IPS DF 19.7 (cell line): Measurements from ENCODE around the gene KCNG4.
A peak's percentile ranks its signal among the peaks of the same experiment; 100 is the strongest.

Experiments
- DNase-seq: peaks from one replicate; pipeline ENCODE4 v3.0.0-alpha.2; 2013; ENCODE audit warnings: low read depth, low spot score

The KCNG4 gene

GRCh38 chr16:84266451-84266850 is 26.6 kb upstream of the KCNG4 start:
- peak; percentile 80 for DNase-seq

- no peak for DNase-seq
Observed at GRCh38 chr16:84262939-84263338, 23.1 kb upstream of the KCNG4 start.

GRCh38 chr16:84262031-84262430 is 22.2 kb upstream of the KCNG4 start:
- DNase-seq: no peak

GRCh38 chr16:84260766-84261554 is 21.1 kb upstream of the KCNG4 start:
- no peak for DNase-seq

- no peak for DNase-seq
Observed at GRCh38 chr16:84259691-84260090, 19.9 kb upstream of the KCNG4 start.

DNA sequence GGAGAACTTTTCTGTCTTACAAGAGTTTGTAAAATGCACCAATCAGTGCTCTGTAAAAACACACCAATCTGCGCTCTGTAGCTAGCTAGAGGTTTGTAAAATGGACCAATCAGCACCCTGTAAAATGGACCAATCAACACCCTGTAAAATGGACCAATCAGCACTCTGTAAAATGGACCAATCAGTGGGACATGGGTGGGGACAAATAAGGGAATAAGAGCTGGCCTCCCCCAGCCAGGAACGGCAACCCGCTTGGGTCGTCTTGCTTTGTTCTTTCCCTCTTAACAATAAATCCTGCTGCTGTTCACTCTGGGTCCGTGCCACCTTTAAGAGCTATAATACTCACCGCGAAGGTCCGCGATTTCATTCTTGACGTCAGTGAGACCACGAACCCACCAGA is 18.5 kb upstream of the KCNG4 start:
- no peak for DNase-seq

DNA sequence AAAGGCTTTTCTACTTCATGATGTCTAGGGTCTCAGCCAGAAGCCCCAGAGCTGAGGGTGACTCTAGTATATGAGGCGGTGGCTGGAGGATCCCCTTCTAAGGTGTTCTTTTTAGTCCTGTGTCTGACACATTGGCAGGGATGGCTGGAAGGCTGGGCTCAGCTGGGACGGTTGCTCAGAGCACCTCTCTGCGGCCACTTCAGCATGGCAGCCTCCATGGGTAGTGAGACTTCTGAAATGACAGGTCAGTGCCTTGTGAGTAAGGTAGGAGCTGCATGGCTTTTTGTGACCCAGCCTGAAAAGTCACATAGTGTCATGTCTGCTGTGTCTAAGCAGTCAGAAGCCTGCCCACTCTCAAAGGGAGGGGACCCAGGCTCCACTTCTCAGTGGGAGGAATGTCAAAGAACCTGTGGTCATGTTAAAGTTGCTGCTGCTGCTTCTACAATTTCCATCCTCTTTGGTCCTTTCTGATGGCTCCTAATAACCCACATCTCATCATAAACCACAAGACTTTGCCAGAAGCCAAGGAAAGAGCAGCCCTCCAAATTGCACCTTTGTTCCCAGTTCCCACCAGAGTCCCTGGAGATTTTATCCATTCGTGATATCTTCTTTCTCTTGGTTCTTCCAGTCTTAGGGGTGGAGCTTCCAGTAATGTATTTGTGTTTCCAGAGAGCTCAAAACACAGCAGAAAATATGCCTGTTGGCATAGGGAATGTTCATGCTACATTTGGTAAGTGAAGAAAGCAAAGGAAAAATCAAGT is 15.4 kb upstream of the KCNG4 start:
- no peak for DNase-seq

DNA sequence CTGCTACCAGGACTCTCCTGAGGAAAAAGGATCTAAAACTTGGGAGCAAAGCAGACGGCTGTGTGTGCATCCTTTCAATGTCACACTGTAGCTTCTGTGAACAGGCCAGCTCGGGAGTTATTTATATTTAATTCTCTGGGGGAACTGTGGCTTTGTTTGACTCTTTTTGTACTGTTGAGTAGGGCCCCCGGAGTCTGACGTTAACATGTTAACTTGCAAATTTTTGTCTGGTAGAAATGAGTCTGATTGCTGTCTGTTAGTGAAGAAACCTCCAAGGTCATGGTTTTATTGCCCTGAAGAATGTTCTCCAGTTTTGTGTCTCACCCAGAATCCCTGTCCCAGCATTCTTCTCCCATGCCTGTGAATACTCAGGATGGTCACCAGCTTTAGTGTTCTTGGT is 14.2 kb upstream of the KCNG4 start:
- DNase-seq: no peak

DNA sequence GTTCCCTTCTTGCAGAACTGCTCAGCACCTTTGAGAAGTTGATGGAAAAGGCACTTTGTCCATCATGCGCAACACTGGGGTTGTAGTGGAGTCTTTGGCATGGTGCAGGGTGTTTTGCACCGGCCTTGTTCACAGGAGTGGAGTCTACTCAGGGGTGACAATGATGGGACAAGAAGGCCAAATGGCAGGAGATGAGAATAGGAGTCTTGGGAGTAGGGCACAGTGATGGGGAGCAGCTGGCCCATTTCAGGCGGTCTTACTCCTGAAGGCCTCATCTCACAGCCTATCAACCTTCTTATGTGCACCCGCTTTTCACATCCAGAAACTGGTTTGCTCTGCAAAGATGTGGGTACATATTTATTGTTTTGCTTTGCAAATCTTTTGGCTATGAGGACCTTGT is 13.4 kb upstream of the KCNG4 start:
- DNase-seq: no peak

GRCh38 chr16:84252184-84252583 is 12.4 kb upstream of the KCNG4 start:
- no peak for DNase-seq

- DNase-seq: no peak
Observed at GRCh38 chr16:84247844-84248243, 8.0 kb upstream of the KCNG4 start.

- no peak for DNase-seq
Observed at GRCh38 chr16:84247331-84247730, 7.5 kb upstream of the KCNG4 start.

GRCh38 chr16:84246679-84247077 is 6.9 kb upstream of the KCNG4 start:
- DNase-seq: no peak

DNA sequence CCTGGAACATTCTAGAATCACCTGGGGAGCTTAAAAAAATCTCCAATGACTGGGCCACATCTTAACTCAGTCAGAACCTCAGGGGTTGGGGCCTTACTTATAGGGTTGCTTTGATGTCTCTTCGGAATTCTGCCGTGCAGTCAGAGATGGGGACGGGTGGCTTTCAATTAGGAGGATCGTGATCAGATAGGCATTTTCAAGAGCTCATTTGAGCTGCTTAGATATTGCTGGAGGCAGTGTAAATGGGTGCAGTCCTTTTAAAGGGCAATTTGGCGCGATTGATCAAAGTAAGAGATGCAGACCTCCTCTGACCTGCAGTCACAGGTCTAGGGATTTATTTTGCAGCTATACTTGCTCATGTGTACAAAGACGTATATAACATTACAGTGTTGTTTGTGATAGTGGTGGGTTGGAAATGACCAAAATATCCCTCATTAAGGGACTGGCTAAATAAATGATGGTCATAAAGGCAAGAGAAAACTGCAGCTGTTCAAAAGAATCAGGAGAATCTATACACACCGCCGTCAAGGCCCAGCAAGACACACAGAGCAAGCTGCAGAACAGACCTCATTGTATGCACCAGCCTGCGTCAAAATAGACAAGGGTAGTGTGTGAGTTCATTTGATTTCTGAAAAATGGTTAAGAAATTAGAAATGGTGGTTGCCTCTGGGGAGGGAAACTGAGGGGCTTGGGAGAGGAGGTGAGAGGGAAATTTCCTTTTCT is 6.3 kb upstream of the KCNG4 start:
- DNase-seq: no peak

DNA sequence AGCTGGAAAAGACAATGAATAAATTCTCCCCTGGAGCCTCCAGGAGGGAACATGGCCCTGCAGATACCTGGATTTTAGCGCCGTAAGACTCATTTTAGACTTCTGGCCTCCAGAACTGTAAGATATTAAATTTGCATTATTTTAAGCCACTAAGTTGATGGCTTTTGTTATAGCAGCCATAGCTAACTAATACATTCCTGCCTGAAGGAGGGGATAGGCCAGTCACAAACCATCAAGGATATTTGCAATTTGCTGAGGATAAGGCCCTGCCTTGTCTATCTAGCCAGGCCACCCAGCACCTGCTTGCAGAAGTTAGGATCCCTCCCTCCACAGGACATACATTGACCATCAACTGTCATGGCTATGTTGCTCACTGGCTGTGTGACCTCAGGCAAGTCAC is 4.9 kb upstream of the KCNG4 start:
- DNase-seq: no peak

DNA sequence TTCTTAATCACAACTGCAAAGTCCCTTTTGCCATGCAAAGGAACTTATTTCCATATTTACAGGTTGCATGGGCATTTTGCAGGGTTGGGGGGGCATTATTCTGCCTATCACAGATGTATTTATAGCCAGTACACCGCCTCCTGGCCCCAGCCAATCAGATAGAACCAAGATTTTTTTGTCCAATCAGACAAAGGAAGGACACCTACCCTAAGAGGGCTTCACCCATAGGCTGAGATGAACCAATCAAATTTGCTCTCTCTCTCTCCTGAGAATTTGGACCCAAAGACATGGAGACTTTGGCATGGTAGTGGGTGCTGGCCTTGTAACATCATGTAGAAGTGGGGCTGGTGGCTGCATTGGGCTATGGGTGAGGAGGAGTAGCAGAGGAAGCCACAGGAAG is 3.9 kb upstream of the KCNG4 start:
- no peak for DNase-seq

GRCh38 chr16:84242839-84243238 is 3.0 kb upstream of the KCNG4 start:
- no peak for DNase-seq

DNA sequence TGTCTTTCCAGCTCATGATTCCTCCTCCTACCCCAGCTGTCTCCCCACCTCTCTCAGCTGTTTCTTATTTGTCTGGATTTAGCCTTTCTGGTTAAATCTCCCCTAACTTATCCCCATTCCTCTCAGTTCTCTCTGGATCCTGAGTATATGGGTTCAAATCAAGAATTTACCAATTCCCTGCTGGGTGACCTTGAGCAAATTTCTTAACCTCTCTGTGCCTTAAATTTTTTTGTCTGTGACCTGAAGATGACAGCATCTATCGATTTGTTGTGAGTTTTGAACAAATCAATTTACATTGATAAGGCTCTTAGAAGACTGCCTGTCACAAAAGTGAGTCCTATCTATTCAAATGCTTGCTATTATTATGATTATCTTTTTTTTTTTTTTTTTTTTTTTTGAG is 2.0 kb upstream of the KCNG4 start:
- DNase-seq: no peak

- no peak for DNase-seq
Observed at GRCh38 chr16:84240455-84240854, 643 bp upstream of the KCNG4 start.

GRCh38 chr16:84239141-84239769 is 557 bp downstream of the KCNG4 start:
- no peak for DNase-seq

DNA sequence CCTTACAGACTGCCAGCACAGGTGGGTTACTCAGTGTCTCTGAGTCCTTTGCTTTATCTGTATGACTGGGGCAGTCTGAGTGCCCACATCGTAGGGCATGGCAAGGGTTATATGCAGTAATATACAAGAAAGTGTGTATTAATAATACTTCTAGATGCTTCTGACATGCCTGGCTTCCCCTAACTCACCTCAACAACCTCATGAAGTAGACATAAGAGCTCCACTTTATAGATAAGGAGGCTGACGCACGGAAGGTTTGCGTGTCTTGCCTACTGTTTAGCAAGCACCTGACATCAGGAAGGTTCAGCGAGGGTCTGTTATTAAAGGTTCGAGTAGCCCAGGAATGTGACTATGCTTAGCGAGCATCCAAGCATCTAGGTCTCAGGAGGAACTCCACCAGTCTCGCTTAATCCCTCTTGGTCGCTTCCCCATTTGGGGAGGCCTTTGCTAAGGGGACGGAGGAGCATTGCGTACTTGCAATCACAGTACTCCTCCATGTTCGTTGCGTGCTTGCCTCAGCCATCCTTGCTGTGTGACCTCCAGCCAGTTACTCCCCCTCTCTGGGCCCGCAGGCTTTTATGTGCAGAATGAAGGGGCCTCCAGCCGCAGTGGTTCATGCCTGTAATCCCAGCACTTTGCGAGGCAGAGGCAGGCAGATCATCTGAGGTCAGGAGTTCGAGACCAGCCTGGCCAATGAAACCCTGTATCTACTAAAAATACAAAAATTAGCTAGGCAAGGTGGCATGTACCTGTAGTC is 1.6 kb downstream of the KCNG4 start:
- no peak for DNase-seq
